GM23248 (cell line): ENCODE measurements around the gene KAZN.

Experiments
- EZH2 ChIP-seq: fragments of 200-600 bp; sonication (generic); IDR thresholded peaks from 2 replicates; pipeline ENCODE4 v1.6.1; 2018; ENCODE audit warnings: antibody characterized with exemption, mild to moderate bottlenecking; ENCODE audit not compliant: insufficient read depth, poor library complexity, severe bottlenecking
- EZH2phosphoT487 ChIP-seq: fragments of 200-600 bp; sonication (generic); IDR thresholded peaks from 2 replicates; pipeline ENCODE4 v1.6.1; 2018; ENCODE audit warnings: antibody characterized with exemption, moderate library complexity, mild to moderate bottlenecking, low read depth; ENCODE audit not compliant: insufficient read depth

DNA sequence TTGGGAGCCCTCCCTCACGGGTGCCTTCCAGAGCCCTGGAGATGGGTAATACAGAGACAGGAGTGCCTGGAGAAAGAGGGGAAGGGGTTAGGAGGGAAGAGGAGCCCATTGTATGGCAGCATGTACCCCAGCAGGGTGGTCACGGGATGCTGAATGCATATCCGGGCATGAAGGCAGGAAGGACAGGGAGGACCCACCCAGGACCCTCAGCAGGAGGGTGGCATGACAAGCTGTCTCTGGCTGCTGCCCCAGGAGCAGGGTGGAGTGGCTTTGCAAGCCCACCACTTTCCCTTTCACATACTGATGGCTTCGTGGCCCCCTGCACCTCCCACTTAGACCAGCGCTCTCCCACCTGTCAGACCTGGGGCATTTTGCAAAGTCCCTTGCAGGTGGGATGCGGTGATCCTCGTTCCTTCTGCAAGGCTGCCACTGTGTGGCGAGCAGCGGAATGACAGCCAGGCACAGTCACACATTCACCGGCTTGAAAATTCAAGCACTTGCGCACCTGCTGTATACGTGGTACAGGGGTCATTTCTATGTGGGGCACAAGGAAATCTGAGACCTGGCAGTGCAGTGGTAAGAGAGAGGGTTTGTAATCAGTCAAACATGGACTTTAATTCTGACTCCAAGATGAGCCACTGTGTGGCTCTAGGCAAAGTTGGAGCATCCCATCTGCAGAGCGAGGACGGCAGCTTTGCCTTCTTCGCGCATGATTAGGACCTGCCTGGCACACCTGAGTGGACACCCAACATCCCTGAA is 501.8 kb downstream of the KAZN start:
- TF ChIP-seq EZH2phosphoT487 (no peak), EZH2 (no peak)
